Raji (cell line): ENCODE data around the gene PNPLA7.

Experiments used
- POLR2A ChIP-seq: IDR thresholded peaks from 2 replicates; pipeline ENCODE4 v1.6.1; 2011; ENCODE audit warnings: low read depth, low read length, control low read depth; ENCODE audit not compliant: insufficient read depth

PNPLA7 gene

DNA sequence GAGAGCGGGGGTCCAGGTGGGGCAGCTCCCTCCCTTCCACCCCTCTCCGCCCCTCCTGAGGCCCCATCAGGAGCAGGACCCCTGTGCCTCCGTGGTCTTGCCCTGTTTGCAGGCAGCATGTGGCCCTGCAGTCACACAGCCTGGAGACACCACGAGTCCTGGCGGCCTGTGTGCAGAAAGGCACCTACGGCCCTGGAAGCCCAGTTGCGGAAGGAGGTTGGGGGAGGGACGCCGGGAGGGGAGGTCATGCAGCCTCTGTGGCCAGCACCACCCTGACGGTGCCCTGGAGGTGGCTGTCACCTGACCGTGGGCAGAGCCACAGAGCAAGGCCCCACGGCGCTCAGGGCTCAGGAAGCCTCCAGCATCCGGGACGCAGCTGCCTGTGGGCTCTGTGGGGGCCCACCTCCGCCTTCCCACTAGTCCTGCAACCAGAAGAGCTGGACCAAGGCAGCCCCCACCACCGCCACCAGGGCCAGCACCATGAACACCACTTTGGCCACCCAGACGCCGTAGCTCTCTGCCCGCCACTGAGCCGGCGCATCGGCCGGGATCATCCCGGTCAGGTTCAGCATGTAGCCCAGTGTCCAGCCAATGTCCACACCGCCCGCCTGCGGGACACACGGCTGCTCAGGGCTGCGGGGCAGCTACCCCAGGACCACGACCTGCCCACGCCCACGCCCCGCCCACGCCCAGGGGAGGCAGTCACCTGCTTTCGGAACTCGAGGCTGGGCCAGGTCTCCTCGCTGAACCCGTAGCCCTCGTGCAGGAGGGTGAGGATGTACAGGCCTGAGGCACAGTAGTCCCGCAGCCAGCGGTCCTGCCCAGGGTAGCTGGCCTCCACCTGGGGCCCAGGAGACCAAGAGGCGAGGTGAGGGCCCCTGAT, 115.5 kb downstream of the PNPLA7 start:
- TF ChIP-seq POLR2A: no peak

DNA sequence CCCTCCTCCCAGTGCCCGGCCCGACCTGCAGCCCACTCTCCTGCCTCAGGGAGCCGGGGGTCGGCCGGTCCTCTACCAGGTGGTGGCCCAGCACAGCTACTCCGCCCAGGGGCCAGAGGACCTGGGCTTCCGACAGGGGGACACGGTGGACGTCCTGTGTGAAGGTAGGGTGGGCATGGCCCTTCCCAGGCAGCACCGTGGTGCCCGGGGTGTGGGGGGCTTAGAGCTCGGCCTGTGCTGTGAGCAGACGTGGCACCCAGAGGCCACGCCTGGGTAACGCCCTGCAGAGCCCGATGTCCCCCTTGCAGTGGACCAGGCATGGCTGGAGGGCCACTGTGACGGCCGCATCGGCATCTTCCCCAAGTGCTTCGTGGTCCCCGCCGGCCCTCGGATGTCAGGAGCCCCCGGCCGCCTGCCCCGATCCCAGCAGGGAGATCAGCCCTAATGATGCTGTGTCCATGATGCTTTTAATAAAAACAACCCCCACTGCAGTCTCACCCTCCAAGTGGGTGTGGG, 116.2 kb downstream of the PNPLA7 start:
- no peak for TF ChIP-seq POLR2A

DNA sequence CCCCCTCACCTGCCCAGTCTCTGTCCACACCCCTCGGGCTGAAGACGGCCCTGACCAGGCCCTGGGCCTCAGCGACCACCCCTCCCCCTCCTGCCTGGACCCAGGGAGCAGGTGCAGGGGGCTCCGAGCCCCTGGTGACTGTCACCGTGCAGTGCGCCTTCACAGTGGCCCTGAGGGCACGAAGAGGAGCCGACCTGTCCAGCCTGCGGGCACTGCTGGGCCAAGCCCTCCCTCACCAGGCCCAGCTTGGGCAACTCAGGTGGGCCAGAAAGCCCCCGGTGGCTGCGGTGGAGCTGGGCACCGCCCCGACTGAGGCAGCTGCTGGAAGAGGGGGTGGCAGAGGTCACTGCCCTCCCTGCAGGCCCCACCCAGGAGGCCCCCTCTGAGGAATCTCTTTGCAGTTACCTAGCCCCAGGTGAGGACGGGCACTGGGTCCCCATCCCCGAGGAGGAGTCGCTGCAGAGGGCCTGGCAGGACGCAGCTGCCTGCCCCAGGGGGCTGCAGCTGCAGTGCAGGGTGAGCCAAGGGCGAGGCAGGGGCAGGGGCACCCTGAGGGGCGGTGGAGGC, 116.8 kb downstream of the PNPLA7 start:
- TF ChIP-seq POLR2A: no peak

DNA sequence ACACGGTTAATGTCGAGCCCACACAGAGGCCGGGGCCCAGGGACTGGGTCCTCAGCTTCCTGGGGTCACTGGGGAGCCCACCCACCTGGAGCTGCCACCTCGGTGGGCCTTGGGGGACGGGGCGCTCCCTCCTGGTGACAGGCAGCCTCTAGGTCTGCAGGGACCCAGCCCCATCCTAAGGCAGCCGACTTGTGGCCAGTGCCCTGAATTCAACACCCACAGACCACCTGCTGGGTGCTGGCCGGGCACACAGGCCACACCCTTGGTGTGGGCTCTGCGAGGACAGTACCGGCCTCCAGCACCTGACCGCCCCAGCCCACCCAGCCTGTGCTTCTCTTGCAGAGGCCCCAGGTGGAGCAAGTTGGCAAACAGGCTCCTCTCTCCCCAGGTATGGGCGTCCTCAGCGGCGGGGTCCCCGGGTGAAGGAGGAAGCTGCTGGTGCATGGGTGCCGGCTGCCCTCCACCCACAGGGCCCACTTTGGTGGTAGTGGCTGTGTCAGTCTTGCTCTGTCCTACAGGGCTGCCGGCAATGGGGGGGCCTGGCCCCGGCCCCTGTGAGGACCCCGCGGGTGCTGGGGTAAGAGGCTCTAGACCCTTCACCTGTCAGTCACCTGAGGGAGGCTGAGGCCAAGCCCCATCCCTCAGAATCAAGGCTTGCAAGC, 117.4 kb downstream of the PNPLA7 start:
- TF ChIP-seq POLR2A: no peak

DNA sequence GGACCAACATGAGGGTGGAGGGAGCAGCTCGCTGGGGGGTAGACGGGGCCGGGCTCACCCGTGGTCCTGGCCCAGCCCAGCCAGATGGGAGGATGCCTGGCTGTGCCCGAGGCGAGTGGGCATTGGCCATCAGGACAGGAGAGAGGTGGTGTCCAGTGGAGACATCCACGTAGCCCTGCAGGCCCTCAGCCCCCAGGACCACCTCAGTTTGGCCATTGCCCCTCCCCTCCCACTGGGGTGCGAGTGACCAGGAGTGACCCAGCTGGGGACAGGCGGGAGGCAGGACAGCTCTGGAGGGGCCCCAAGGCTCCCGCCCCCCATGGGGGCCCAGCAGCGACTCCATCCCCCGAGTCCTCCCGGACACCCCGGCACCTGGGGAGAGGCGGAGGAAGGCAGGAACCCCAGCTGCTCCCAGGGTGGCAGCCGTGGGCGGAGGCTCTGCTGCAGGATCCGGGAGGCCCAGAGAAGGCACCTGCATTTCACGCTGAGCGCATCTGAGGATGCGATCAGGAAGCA, 118.7 kb downstream of the PNPLA7 start:
- TF ChIP-seq POLR2A: no peak

DNA sequence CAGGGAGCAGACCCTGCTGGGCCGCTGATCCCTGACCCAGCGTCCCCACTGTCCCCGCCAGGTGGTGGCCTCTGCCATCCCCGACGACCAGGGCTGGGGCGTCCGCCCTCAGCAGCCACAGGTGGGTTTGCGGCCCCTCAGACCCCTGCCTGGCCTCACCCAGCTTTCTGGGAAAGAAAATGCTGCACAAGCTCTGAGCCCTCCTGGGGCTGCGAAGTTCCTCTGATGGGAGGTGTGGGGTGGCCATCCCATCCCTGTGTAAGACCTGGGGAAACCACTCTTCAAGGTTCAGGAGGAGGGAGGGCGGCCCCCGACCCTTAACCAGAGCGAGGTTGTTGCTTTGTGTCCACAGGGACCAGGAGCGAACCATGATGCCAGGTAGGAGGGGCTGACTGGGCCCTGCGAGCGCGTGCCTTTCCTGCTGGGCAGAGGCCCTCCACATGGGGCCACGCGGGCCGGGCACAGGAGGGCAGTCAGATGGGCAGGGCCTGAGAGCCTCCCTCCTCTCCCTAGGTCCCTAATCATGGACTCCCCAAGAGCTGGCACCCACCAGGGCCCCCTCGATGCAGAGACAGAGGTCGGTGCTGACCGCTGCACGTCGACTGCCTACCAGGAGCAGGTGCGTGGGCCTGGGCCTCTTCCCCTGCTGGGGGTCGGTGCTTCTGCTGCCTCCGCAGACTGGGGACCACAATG, 119.3 kb downstream of the PNPLA7 start:
- no peak for TF ChIP-seq POLR2A

DNA sequence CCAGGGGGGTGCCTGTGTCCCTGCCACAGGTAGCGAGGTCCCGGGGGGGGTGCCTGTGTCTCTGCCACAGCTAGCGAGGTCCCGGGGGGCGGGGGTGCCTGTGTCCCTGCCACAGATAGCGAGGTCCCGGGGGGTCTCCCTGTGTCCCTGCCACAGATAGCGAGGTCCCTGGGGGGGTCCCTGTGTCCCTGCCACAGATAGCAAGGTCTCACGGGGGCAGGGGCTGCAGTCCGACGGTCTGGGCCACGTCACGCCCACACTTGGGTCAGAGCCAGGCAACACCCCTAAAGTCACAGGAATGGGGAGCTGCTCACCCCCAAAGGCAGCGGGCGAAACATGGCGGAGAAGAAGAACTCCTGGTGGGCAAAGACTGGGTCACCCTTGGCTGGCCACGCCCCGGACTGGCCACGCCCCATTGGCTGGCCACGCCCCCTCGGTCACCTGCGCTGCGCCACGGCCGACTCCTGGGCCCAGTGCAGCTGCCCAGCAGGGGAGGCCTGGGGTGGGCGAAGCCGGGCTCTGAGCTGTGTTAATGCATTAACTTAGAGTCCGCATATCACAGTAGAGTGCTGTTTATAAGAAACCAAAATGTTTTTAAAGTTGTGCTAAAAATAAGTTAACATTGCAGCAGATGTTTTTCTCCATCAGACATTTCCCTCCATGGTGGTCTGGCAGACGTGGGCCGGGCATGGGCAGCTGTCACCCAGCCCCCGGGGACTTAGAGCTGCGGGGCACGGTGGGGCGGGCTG, 120.1 kb downstream of the PNPLA7 start:
- no peak for TF ChIP-seq POLR2A

DNA sequence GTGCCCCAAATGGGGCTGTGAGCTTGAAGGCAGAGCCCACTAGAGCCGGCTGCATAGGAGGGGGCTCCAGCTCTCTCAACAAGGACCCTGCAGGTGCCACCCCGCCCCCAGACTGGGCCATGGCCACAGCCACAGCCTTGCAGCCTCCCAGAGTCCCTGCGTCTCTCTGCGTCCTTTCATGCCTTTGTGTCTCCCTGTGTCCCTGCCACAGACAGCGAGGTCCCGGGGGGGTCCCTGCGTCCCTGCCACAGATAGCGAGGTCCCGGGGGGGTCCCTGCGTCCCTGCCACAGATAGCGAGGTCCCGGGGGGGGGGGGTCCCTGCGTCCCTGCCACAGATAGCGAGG, 120.7 kb downstream of the PNPLA7 start:
- TF ChIP-seq POLR2A: no peak

DNA sequence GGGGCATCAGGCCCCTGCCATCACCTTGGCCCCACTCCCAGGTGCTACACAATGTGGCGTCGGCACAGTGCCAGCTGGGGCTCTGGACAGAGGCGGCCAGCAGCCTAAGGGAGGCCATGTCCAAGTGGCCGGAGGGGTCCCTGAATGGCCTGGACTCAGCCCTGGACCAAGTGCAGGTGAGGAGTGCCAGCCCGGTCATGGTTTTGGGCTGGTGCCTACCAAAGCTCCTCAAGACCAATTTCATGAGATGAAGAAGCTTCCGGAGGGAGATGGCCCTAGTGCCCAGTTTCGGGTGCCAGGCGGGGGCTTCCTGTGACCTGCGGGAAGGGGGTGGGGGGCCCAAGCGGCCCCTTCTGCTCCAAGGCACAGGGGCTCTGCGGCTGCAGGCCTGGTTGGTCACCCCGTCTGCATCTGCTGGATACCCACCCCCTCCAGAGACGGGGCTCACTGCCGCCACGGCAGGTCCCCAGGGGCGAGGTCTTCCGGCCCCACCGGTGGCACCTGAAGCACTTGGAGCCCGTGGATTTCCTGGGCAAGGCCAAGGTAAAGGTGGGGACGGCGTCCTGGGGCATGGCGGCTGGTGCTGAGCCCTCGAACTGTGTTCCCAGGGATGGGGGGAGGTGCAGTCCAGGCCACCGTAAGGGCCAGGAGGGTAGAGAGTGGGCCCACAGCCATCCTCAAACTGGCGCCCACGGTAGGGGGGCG, 121.2 kb downstream of the PNPLA7 start:
- TF ChIP-seq POLR2A: no peak

DNA sequence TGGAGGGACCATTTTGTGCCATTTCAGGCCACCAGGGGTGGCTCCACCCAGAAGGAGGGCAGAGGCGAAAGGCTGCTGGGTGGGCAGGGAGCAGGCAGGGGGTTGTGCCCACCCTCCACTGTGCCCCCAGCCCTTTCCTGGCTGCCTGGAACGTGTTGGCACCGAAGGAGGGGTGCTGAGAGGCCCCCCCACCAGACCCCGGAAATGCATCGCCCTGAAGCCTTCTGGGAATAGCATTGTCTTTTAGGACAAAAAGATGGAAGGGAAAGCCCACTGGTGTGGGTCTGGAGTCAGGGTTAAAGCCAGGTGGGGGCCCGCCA, 121.9 kb downstream of the PNPLA7 start:
- no peak for TF ChIP-seq POLR2A

DNA sequence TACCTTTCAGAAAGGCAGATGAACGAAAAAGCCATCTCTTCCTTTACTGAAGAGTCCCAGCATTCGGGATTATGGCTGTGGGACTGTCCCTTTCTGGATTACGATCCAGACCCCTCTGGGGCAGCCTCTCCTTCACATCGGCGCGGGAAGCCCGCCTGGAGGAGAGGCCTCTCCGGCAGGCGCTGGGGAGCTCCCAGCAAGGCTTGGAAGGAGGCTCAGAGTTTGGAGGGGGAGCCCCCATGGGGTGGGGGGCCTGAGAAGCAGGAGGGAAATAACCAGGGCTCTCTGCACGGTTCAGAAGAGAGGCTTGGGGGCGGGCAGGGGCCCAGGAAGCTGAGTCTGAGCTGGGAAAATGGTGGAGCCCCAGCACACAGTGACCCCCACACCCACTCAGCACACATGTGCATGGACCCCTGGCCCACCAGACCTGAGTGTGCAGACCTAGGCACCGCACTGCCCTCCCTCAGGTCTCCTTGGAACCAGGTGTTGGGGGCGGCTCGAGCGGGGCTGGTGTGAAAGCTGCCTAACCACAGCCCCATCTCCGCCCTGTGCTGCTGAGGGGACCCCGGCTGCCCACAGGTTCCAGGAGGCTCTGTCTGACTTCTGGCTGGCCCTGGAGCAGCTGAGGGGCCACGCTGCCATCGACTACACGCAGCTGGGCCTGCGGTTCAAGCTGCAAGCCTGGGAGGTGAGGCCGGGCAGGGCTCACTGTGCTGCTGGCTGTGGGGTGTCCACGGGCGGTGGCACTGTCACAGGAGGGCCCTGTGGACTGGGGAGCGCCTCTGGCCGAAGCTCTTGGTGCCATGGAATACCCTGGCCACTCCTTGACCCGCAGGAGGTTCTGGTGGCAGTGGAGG, 122.5 kb downstream of the PNPLA7 start:
- TF ChIP-seq POLR2A: no peak

DNA sequence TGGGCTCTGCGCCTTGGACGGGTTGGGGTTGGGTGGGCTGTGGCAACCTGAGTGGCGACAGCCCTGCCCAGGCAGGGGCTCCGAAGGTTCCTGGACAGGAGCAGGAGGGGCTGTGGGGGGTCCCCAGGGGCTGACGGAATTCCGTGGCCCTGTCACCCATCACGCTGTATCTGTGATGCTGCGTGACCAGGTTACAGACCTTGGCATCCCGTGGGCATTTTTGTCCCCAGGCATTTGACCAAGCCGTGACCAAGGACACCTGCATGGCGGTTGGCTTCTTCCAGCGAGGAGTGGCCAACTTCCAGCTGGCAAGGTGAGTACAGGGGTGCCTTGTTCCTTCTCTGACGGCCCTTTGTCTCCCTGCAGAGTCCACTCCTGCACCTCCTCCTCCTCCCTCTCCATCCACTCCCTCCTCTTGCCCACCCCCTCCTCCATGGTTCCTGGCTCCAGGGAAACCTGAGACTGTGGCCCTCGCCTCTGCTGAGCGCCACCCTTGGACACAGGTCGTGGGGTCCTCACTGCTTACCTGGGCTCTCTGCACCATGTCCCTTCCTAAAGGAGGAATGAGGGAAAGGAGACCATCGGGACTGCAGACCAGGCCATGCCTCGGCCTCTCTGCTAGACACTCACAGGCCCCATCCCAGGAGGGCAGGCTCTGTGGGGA, 124.1 kb downstream of the PNPLA7 start:
- TF ChIP-seq POLR2A: no peak
